ENCODE measurements around the gene GIT2.

GIT2 gene

GRCh38 chr12:109968801-109969200 lies 27.4 kb downstream of the GIT2 start:
- DNase-seq (ENCODE audit: low spot score), result no peak

- DNase-seq (ENCODE audit: low spot score), result no peak
These were observed 28.1 kb downstream of the GIT2 start for GRCh38 chr12:109968032-109968420.

GRCh38 chr12:109967383-109968031 lies 28.7 kb downstream of the GIT2 start:
- no peak for DNase-seq (ENCODE audit: low spot score)

GRCh38 chr12:109966546-109966945 lies 29.6 kb downstream of the GIT2 start:
- no peak for DNase-seq (ENCODE audit: low spot score)

- DNase-seq (ENCODE audit: low spot score), result no peak
These were observed 32.3 kb downstream of the GIT2 start for GRCh38 chr12:109963743-109964429.

- DNase-seq (ENCODE audit: low spot score), result no peak
These were observed 32.8 kb downstream of the GIT2 start for GRCh38 chr12:109963330-109963729.

- DNase-seq (ENCODE audit: low spot score), result no peak
These were observed 33.8 kb downstream of the GIT2 start for GRCh38 chr12:109962398-109962797.

GRCh38 chr12:109961612-109962011 lies 34.6 kb downstream of the GIT2 start:
- no peak for DNase-seq (ENCODE audit: low spot score)

GRCh38 chr12:109961201-109961600 lies 35.0 kb downstream of the GIT2 start:
- no peak for DNase-seq (ENCODE audit: low spot score)

- no peak for DNase-seq (ENCODE audit: low spot score)
These were observed 36.6 kb downstream of the GIT2 start for GRCh38 chr12:109959411-109960093.

GRCh38 chr12:109958374-109958773 lies 37.8 kb downstream of the GIT2 start:
- DNase-seq (ENCODE audit: low spot score), result no peak

GRCh38 chr12:109953656-109954055 lies 42.5 kb downstream of the GIT2 start:
- DNase-seq (ENCODE audit: low spot score), result no peak

GRCh38 chr12:109952873-109953272 lies 43.3 kb downstream of the GIT2 start:
- no peak for DNase-seq (ENCODE audit: low spot score)

GRCh38 chr12:109952160-109952858 lies 43.9 kb downstream of the GIT2 start:
- DNase-seq (ENCODE audit: low spot score), result no peak

- DNase-seq (ENCODE audit: low spot score), result no peak
These were observed 44.4 kb downstream of the GIT2 start for GRCh38 chr12:109951751-109952150.

GRCh38 chr12:109951136-109951535 lies 45.0 kb downstream of the GIT2 start:
- DNase-seq (ENCODE audit: low spot score), result no peak

- no peak for DNase-seq (ENCODE audit: low spot score)
These were observed 45.5 kb downstream of the GIT2 start for GRCh38 chr12:109950625-109951024.

- peak; percentile 41 for DNase-seq (ENCODE audit: low spot score)
These were observed 47.1 kb downstream of the GIT2 start for GRCh38 chr12:109949089-109949488.

- no peak for DNase-seq (ENCODE audit: low spot score)
These were observed 47.8 kb downstream of the GIT2 start for GRCh38 chr12:109948368-109948767.

- DNase-seq (ENCODE audit: low spot score), result peak; percentile 94
These were observed 48.6 kb downstream of the GIT2 start for GRCh38 chr12:109947521-109947920.

GRCh38 chr12:109946913-109947312 lies 49.3 kb downstream of the GIT2 start:
- DNase-seq (ENCODE audit: low spot score), result no peak

- peak; percentile 62 for DNase-seq (ENCODE audit: low spot score)
These were observed 49.7 kb downstream of the GIT2 start for GRCh38 chr12:109946505-109946904.
